ENCODE data around the gene ANAPC5. TPM values are rescaled to one million over a fixed set of nuclear protein-coding genes. Genes with fewer than 3 reads are reported as not detected.
A peak's percentile ranks its signal among the peaks of the same experiment; 100 is the strongest.

The ANAPC5 gene
- total RNA-seq, 1 experiment from 2014 or later, result 116 TPM

DNA sequence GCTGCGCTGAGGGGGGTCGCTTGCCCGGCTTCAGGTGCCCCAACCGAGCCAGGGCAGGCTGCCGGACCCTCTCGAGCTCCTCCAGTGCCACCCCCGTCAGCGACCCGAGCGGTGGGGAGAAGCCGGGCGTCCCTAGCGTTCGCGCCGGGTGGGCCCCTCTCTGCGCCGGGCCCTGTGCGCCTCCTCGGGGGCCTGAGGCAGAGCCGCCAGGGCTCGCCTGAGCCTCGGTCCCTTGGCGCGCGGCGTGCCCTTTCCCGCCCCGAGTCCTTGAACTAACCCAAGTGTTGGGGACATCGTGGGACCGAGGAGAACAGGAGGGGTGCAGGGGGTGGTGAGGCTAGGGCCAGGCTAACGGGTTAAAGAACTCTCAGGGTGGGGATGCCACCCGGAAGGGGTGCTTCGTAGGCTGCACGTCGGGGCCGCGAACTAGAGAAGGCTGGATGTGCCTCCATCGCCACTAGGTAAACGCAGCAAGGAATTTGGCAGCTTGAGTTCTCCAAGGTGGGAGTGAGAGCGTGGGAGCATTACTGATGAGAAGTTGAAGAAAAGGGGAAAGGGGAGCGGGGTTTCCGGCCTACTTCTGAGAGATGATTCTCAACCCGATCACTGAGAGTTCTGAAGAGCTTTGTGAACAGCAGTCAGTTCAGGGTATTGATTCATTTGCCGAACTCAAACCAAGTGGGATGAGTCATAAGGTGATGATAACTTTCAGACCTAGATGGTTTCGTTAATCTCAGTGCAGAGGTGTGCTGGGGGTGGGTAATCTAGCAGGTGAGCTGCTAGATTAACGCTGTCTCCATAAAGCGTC, 48.3 kb upstream of the ANAPC5 start (continued):
- TF ChIP-seq, protein P1, sequence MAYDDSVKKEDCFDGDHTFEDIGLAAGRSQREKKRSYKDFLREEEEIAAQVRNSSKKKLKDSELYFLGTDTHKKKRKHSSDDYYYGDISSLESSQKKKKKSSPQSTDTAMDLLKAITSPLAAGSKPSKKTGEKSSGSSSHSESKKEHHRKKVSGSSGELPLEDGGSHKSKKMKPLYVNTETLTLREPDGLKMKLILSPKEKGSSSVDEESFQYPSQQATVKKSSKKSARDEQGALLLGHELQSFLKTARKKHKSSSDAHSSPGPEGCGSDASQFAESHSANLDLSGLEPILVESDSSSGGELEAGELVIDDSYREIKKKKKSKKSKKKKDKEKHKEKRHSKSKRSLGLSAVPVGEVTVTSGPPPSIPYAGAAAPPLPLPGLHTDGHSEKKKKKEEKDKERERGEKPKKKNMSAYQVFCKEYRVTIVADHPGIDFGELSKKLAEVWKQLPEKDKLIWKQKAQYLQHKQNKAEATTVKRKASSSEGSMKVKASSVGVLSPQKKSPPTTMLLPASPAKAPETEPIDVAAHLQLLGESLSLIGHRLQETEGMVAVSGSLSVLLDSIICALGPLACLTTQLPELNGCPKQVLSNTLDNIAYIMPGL (CRISPR knock-in tag; IDR thresholded peaks at IDR 0.05), result peak; percentile 84; the same call in 1 of the 2 replicates

DNA sequence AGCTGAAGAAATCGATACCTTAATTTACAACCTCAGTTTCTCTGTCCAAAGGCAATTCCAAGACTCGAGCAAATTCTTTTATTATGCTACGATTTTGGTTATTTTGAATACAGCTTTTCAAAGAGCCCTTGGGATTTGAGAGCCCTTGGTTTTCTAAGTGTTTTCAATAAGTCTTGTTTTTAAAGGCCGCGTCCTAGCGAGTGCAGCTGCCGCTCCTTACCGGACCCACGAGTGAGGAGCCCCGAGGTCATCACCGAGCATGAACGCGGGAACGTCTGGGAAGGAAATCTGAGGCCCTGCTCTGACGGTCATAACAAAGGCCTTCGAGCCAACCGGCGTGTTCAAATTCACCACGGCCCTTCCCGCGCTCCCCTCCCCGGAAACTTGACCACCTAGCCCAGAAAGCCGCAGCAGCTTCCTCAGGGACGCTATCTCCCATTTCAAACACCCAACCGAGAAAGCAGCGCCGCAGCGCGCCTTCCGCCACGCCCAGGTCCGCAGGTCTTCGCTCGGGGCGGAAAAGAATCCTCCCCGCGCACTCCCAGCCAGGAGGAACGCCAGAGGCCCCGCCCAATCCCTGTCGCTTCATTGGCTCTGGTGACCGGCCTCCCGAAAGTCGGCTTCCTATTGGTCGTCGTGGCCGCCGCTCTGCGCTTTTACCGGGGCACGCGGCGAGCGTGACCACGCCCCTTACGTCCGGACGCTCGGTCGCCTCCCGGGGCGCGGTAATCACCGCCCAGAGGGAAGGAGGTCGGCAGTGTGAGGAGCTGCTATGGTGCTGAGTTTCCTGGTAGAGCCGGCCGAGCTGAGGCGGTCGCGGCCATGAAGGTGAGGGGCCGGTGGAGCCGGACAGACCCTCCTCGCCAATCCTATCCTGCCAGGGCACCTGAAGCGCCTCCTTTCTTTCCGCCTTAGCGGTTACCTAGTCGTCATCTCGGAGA, 47.5 kb upstream of the ANAPC5 start, which contains the start of gene RNF34:
Gene RNF34 (plus strand): TSS at position 728 of the 941 bp plus-strand sequence. CDS start 95 bp downstream, at position 823.
- H3K27ac Mint-ChIP-seq, result peak within 1 kb of the TSS; percentile 96
- no peaks in the 10 kb centered on the region for H3K27me3 Mint-ChIP-seq (ENCODE audit: low read depth)
- H3K36me3 Mint-ChIP-seq, result peaks cover 7% of the 10 kb centered on the region
- DNase-seq (ENCODE audit: low spot score) (peak; percentile 99), ATAC-seq (peak; percentile 96)
- H3K9me3 Mint-ChIP-seq, result no peaks in the 10 kb centered on the region
- peak within 1 kb of the TSS; percentile 90 for H3K4me3 Mint-ChIP-seq
- H3K4me1 Mint-ChIP-seq, result peaks cover 21% of the 10 kb centered on the region
- CTCF ChIA-PET, result interaction anchor here (0.7 to 2.8 kb wide), 8 partner anchors 15 to 395 kb away, joined by 3 to 8 read pairs (median 4); partner anchors contain the start of genes MORN3, RHOF and TMEM120B
- POLR2A ChIA-PET, result interaction anchor here (0.6 to 1.5 kb wide), 5 partner anchors 48 to 287 kb away, joined by 3 to 9 read pairs (median 4); partner anchors contain the start of gene ANAPC5
- TF ChIP-seq, protein P2, sequence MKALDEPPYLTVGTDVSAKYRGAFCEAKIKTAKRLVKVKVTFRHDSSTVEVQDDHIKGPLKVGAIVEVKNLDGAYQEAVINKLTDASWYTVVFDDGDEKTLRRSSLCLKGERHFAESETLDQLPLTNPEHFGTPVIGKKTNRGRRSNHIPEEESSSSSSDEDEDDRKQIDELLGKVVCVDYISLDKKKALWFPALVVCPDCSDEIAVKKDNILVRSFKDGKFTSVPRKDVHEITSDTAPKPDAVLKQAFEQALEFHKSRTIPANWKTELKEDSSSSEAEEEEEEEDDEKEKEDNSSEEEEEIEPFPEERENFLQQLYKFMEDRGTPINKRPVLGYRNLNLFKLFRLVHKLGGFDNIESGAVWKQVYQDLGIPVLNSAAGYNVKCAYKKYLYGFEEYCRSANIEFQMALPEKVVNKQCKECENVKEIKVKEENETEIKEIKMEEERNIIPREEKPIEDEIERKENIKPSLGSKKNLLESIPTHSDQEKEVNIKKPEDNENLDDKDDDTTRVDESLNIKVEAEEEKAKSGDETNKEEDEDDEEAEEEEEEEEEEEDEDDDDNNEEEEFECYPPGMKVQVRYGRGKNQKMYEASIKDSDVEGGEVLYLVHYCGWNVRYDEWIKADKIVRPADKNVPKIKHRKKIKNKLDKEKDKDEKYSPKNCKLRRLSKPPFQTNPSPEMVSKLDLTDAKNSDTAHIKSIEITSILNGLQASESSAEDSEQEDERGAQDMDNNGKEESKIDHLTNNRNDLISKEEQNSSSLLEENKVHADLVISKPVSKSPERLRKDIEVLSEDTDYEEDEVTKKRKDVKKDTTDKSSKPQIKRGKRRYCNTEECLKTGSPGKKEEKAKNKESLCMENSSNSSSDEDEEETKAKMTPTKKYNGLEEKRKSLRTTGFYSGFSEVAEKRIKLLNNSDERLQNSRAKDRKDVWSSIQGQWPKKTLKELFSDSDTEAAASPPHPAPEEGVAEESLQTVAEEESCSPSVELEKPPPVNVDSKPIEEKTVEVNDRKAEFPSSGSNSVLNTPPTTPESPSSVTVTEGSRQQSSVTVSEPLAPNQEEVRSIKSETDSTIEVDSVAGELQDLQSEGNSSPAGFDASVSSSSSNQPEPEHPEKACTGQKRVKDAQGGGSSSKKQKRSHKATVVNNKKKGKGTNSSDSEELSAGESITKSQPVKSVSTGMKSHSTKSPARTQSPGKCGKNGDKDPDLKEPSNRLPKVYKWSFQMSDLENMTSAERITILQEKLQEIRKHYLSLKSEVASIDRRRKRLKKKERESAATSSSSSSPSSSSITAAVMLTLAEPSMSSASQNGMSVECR (CRISPR knock-in tag; IDR thresholded peaks at IDR 0.05; ENCODE audit: borderline replicate concordance), result peak; percentile 84; the same call in 1 of the 2 replicates
- TF ChIP-seq, protein P3, sequence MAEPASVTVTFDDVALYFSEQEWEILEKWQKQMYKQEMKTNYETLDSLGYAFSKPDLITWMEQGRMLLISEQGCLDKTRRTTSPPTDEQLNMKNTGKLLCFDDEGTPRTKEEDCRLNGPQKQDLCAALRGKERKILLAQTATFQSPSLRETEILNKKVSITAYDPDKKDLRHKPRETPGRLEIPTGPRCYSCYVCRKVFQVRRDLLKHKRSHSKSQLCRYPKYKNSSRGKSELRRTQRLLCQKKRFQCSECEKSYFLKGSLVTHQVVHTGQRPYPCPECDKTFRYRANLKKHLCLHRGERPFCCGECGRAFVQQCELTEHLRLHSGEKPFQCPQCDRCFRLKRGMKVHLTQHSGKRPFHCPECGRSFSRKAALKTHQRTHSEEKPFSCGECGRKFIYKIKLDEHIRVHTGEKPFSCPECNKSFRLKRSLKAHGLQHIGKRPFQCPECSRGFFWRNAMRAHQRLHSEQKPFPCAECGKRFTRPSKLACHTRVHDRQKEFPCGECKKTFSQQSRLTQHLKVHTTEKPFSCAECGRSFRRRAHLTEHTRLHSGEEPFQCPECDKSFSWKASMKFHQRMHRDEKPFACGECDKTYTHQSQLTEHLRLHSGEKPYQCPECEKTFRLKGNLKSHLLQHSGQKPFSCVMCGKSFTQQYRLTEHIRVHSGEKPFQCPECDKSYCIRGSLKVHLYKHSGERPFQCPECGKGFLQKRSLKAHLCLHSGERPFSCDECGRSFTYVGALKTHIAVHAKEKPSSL (CRISPR knock-in tag; conservative IDR thresholded peaks at IDR 0.05), result no peak
- TF ChIP-seq, protein P4, sequence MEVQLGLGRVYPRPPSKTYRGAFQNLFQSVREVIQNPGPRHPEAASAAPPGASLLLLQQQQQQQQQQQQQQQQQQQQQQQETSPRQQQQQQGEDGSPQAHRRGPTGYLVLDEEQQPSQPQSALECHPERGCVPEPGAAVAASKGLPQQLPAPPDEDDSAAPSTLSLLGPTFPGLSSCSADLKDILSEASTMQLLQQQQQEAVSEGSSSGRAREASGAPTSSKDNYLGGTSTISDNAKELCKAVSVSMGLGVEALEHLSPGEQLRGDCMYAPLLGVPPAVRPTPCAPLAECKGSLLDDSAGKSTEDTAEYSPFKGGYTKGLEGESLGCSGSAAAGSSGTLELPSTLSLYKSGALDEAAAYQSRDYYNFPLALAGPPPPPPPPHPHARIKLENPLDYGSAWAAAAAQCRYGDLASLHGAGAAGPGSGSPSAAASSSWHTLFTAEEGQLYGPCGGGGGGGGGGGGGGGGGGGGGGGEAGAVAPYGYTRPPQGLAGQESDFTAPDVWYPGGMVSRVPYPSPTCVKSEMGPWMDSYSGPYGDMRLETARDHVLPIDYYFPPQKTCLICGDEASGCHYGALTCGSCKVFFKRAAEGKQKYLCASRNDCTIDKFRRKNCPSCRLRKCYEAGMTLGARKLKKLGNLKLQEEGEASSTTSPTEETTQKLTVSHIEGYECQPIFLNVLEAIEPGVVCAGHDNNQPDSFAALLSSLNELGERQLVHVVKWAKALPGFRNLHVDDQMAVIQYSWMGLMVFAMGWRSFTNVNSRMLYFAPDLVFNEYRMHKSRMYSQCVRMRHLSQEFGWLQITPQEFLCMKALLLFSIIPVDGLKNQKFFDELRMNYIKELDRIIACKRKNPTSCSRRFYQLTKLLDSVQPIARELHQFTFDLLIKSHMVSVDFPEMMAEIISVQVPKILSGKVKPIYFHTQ (CRISPR knock-in tag; IDR thresholded peaks at IDR 0.05), result no peak
- TF ChIP-seq ZNF671 (CRISPR knock-in tag; IDR thresholded peaks at IDR 0.05) (no peak), ZNF416 (CRISPR knock-in tag; IDR thresholded peaks at IDR 0.05) (no peak), ETV6 (CRISPR knock-in tag; IDR thresholded peaks at IDR 0.05) (peak; percentile 60; the same call in 1 of the 2 replicates), RELA (CRISPR knock-in tag; IDR thresholded peaks at IDR 0.05; ENCODE audit: borderline replicate concordance) (0 out of 2 replicates have a peak, but pooled peaks have one; percentile 4), ZNF263 (CRISPR knock-in tag; IDR thresholded peaks at IDR 0.05; ENCODE audit: low read depth) (no peak; the same call in 1 of the 2 replicates), MYBL2 (CRISPR knock-in tag; IDR thresholded peaks at IDR 0.05) (no peak), FOXK1 (CRISPR knock-in tag; IDR thresholded peaks at IDR 0.05) (peak; percentile 72; the same call in 1 of the 2 replicates)
- TF ChIP-seq, protein P5, sequence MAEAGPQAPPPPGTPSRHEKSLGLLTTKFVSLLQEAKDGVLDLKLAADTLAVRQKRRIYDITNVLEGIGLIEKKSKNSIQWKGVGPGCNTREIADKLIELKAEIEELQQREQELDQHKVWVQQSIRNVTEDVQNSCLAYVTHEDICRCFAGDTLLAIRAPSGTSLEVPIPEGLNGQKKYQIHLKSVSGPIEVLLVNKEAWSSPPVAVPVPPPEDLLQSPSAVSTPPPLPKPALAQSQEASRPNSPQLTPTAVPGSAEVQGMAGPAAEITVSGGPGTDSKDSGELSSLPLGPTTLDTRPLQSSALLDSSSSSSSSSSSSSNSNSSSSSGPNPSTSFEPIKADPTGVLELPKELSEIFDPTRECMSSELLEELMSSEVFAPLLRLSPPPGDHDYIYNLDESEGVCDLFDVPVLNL (CRISPR knock-in tag; IDR thresholded peaks at IDR 0.05; ENCODE audit: borderline replicate concordance, low read depth), result no peak
- TF ChIP-seq, protein P6, sequence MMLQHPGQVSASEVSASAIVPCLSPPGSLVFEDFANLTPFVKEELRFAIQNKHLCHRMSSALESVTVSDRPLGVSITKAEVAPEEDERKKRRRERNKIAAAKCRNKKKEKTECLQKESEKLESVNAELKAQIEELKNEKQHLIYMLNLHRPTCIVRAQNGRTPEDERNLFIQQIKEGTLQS (CRISPR knock-in tag; conservative IDR thresholded peaks at IDR 0.05), result no peak
- TF ChIP-seq, protein P7, sequence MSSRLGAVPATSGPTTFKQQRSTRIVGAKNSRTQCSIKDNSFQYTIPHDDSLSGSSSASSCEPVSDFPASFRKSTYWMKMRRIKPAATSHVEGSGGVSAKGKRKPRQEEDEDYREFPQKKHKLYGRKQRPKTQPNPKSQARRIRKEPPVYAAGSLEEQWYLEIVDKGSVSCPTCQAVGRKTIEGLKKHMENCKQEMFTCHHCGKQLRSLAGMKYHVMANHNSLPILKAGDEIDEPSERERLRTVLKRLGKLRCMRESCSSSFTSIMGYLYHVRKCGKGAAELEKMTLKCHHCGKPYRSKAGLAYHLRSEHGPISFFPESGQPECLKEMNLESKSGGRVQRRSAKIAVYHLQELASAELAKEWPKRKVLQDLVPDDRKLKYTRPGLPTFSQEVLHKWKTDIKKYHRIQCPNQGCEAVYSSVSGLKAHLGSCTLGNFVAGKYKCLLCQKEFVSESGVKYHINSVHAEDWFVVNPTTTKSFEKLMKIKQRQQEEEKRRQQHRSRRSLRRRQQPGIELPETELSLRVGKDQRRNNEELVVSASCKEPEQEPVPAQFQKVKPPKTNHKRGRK (CRISPR knock-in tag; IDR thresholded peaks at IDR 0.05; ENCODE audit: borderline replicate concordance), result 0 out of 2 replicates have a peak, but pooled peaks have one; percentile 34
- TF ChIP-seq, protein P8, sequence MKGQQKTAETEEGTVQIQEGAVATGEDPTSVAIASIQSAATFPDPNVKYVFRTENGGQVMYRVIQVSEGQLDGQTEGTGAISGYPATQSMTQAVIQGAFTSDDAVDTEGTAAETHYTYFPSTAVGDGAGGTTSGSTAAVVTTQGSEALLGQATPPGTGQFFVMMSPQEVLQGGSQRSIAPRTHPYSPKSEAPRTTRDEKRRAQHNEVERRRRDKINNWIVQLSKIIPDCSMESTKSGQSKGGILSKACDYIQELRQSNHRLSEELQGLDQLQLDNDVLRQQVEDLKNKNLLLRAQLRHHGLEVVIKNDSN (CRISPR knock-in tag; IDR thresholded peaks at IDR 0.05), result peak; percentile 79
